HG02852 (cell line): ENCODE data around the gene MAP7D2.
A peak's percentile ranks its signal among the peaks of the same experiment; 100 is the strongest.

Experiments used
- ATAC-seq: cut with Tn5 transposase; IDR thresholded peaks from one replicate; pipeline ENCODE4 v1.9.1; 2021; ENCODE audit warnings: mild to moderate bottlenecking, moderate library complexity; ENCODE audit not compliant: unreplicated experiment

The MAP7D2 gene

GRCh38 chrX:20116087-20116576, 575 bp downstream of the MAP7D2 start:
- no peak for ATAC-seq

GRCh38 chrX:20112022-20112774, 4.5 kb downstream of the MAP7D2 start:
- ATAC-seq, result no peak

- ATAC-seq, result no peak
Observed at GRCh38 chrX:20111271-20111670, 5.4 kb downstream of the MAP7D2 start.

GRCh38 chrX:20101934-20102581, 14.6 kb downstream of the MAP7D2 start:
- no peak for ATAC-seq

- no peak for ATAC-seq
Observed at GRCh38 chrX:20091499-20091898, 25.2 kb downstream of the MAP7D2 start.

- ATAC-seq, result no peak
Observed at GRCh38 chrX:20089845-20090244, 26.9 kb downstream of the MAP7D2 start.

GRCh38 chrX:20080277-20080676, 36.4 kb downstream of the MAP7D2 start:
- no peak for ATAC-seq

GRCh38 chrX:20071511-20072079, 45.1 kb downstream of the MAP7D2 start:
- ATAC-seq, result no peak

GRCh38 chrX:20067709-20068561, 48.8 kb downstream of the MAP7D2 start:
- ATAC-seq, result no peak

- peak; percentile 73 for ATAC-seq
Observed at GRCh38 chrX:20066968-20067708, 49.6 kb downstream of the MAP7D2 start.

- no peak for ATAC-seq
Observed at GRCh38 chrX:20063716-20064351, 52.9 kb downstream of the MAP7D2 start.

- ATAC-seq, result no peak
Observed at GRCh38 chrX:20063153-20063552, 53.6 kb downstream of the MAP7D2 start.

- no peak for ATAC-seq
Observed at GRCh38 chrX:20061855-20062254, 54.9 kb downstream of the MAP7D2 start.

- no peak for ATAC-seq
Observed at GRCh38 chrX:20060961-20061748, 55.6 kb downstream of the MAP7D2 start.

GRCh38 chrX:20059467-20060128, 57.1 kb downstream of the MAP7D2 start:
- no peak for ATAC-seq

- no peak for ATAC-seq
Observed at GRCh38 chrX:20057479-20057878, 59.2 kb downstream of the MAP7D2 start.

- no peak for ATAC-seq
Observed at GRCh38 chrX:20056704-20057103, 60.0 kb downstream of the MAP7D2 start.

GRCh38 chrX:20053537-20053936, 63.2 kb downstream of the MAP7D2 start:
- ATAC-seq, result no peak

- no peak for ATAC-seq
Observed at GRCh38 chrX:20046864-20047263, 69.8 kb downstream of the MAP7D2 start.
